HepG2 (cell line): ENCODE measurements around the gene POLE.

Source experiments
- KAT7 ChIP-seq: IDR thresholded peaks from 2 replicates; pipeline ENCODE4 v1.6.1; 2018; ENCODE audit warnings: borderline replicate concordance, missing compliant biosample characterization
- NFYC ChIP-seq: IDR thresholded peaks from 2 replicates; pipeline ENCODE4 v1.6.1; 2016; ENCODE audit warnings: missing genetic modification reagents, missing compliant biosample characterization
- PCBP1 ChIP-seq: fragments of 200-400 bp; formaldehyde crosslinking; IDR thresholded peaks from 2 replicates; pipeline ENCODE4 v1.6.1; 2017; ENCODE audit warnings: mild to moderate bottlenecking, low read depth, low read length, borderline replicate concordance
- REXO4 ChIP-seq: sonication (generic); formaldehyde crosslinking; IDR thresholded peaks from 2 replicates; pipeline ENCODE4 v1.8.0; 2022; ENCODE audit warnings: missing genetic modification reagents, mild to moderate bottlenecking, borderline replicate concordance
- SALL2 ChIP-seq: sonication (generic); formaldehyde crosslinking; IDR thresholded peaks from 2 replicates; pipeline ENCODE4 v1.8.1; 2023; ENCODE audit warnings: mild to moderate bottlenecking, missing genetic modification reagents, inconsistent platforms
- SMAD1 ChIP-seq: sonication (generic); formaldehyde crosslinking; IDR thresholded peaks from 2 replicates; pipeline ENCODE4 v1.4.0; 2020; ENCODE audit warnings: missing genetic modification reagents, low read depth, mild to moderate bottlenecking, borderline replicate concordance
- SUZ12 ChIP-seq: fragments of 150-350 bp; IDR thresholded peaks from 2 replicates; pipeline ENCODE4 v1.6.1; 2014; ENCODE audit warnings: low read depth, low read length
- ZNF317 ChIP-seq: sonication (generic); formaldehyde crosslinking; IDR thresholded peaks from 2 replicates; pipeline ENCODE4 v1.5.0; 2020; ENCODE audit warnings: mild to moderate bottlenecking, missing genetic modification reagents
- TF ChIP-seq, protein P1 (sequence below): sonication (generic); formaldehyde crosslinking; IDR thresholded peaks from 2 replicates; pipeline ENCODE4 v1.9.0; 2021; ENCODE audit warnings: missing genetic modification reagents, borderline replicate concordance
- TF ChIP-seq, protein P2 (sequence below): sonication (generic); formaldehyde crosslinking; IDR thresholded peaks from 2 replicates; pipeline ENCODE4 v1.5.0; 2020; ENCODE audit warnings: mild to moderate bottlenecking, missing genetic modification reagents, moderate library complexity
- TF ChIP-seq, protein P3 (sequence below): IDR thresholded peaks from 2 replicates; pipeline ENCODE4 v1.6.1; 2016; ENCODE audit warnings: control low read depth

DNA sequence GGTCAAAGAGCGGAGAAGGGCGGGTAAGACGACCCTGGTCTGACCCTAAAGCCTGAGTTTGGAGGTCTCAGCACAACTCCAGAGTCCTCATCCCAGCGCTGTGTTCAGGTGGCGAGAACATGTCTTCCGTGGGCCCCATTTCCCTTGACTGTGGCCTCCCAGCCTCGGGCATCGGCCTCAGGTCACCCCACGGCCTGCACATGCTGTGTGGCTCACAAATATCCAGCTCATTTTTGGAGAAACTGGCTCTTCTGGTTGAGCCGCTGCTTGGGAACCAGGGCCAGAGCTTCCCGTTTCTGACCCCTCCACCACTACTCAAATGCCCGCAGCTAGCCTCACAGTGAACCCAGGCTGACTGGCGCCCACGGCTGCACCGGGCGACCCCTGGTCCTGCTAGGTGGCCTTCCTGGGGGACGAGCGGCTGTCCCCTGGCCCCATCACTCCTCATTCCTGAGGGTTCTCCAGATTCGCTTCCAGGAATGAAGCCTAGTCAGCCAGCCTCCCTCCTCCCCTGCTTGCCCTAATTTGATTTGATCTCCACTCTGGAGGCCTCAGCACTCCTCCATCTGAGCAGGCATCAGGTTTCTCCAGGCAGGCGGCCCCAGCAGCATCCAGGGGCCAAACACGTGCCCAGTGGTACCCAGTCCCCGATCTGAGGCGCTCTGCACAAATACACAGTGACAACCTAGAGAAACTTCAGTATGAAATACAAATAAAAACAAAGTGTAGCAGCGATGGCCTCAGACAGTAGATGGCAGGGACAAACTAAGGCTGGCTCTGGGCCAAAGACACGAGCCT, 63.9 kb downstream of the POLE start:
- no peak for TF ChIP-seq NFYC (CRISPR knock-in tag)
- no peak for TF ChIP-seq PCBP1
- no peak for TF ChIP-seq ZNF317 (CRISPR knock-in tag)
- no peak for TF ChIP-seq KAT7 (CRISPR knock-in tag)
- no peak for TF ChIP-seq SUZ12
- TF ChIP-seq, protein P1, sequence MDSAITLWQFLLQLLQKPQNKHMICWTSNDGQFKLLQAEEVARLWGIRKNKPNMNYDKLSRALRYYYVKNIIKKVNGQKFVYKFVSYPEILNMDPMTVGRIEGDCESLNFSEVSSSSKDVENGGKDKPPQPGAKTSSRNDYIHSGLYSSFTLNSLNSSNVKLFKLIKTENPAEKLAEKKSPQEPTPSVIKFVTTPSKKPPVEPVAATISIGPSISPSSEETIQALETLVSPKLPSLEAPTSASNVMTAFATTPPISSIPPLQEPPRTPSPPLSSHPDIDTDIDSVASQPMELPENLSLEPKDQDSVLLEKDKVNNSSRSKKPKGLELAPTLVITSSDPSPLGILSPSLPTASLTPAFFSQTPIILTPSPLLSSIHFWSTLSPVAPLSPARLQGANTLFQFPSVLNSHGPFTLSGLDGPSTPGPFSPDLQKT (CRISPR knock-in tag) = no peak
- TF ChIP-seq REXO4 (CRISPR knock-in tag) = no peak
- TF ChIP-seq, protein P2, sequence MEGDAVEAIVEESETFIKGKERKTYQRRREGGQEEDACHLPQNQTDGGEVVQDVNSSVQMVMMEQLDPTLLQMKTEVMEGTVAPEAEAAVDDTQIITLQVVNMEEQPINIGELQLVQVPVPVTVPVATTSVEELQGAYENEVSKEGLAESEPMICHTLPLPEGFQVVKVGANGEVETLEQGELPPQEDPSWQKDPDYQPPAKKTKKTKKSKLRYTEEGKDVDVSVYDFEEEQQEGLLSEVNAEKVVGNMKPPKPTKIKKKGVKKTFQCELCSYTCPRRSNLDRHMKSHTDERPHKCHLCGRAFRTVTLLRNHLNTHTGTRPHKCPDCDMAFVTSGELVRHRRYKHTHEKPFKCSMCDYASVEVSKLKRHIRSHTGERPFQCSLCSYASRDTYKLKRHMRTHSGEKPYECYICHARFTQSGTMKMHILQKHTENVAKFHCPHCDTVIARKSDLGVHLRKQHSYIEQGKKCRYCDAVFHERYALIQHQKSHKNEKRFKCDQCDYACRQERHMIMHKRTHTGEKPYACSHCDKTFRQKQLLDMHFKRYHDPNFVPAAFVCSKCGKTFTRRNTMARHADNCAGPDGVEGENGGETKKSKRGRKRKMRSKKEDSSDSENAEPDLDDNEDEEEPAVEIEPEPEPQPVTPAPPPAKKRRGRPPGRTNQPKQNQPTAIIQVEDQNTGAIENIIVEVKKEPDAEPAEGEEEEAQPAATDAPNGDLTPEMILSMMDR (CRISPR knock-in tag) = no peak
- TF ChIP-seq, protein P3, sequence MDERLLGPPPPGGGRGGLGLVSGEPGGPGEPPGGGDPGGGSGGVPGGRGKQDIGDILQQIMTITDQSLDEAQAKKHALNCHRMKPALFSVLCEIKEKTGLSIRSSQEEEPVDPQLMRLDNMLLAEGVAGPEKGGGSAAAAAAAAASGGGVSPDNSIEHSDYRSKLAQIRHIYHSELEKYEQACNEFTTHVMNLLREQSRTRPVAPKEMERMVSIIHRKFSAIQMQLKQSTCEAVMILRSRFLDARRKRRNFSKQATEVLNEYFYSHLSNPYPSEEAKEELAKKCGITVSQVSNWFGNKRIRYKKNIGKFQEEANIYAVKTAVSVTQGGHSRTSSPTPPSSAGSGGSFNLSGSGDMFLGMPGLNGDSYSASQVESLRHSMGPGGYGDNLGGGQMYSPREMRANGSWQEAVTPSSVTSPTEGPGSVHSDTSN (CRISPR knock-in tag) = no peak
- TF ChIP-seq SALL2 = no peak
- no peak for TF ChIP-seq SMAD1 (CRISPR knock-in tag)
